ENCODE results near the gene POU2F1. TPM values are rescaled to one million over a fixed set of nuclear protein-coding genes. Genes with fewer than 3 reads are reported as not detected.

The POU2F1 gene
- total RNA-seq, 1 donor from 2014 or later, result 68.0 TPM

- H3K79me2 ChIP-seq (ENCODE audit: low read depth), result peaks cover 100% of the 10 kb centered on the region
- no peak overlapping the region for H3K9ac ChIP-seq
- no peak overlapping the region for H3K4me2 ChIP-seq
- Mint-ChIP-seq H3K27ac (no peak overlapping the region), H3K27me3 (ENCODE audit: insufficient read depth, low read depth) (peaks cover 2% of the 10 kb centered on the region), H3K36me3 (peaks cover 10% of the 10 kb centered on the region), H3K4me3 (no peak overlapping the region), H3K9me3 (no peaks in the 10 kb centered on the region), H3K4me1 (peaks cover 49% of the 10 kb centered on the region)
- no peak for TF ChIP-seq EZH2 (IDR thresholded peaks at IDR 0.05)
- no peak for TF ChIP-seq CTCF (IDR thresholded peaks at IDR 0.05)
- no peak for TF ChIP-seq EZH2phosphoT487 (IDR thresholded peaks at IDR 0.05)
- no peak overlapping the region for H3K27ac ChIP-seq
- H3K9me3 ChIP-seq (ENCODE audit: low read depth), result no peaks in the 10 kb centered on the region
- H3K4me1 ChIP-seq, result peaks cover 43% of the 10 kb centered on the region
- no peaks in the 10 kb centered on the region for H3K27me3 ChIP-seq
- no peaks in the 10 kb centered on the region for H3F3A ChIP-seq (ENCODE audit: low read depth)
- peaks cover 94% of the 10 kb centered on the region for H4K20me1 ChIP-seq (ENCODE audit: low read depth)
- DNase-seq (ENCODE audit: low spot score), result no peak
- H2AFZ ChIP-seq (replicated peaks), result no peak overlapping the region
- H3K36me3 ChIP-seq, result no peaks in the 10 kb centered on the region
- no peak overlapping the region for H3K4me3 ChIP-seq
Measured at GRCh38 chr1:167274061-167274460, 53.4 kb downstream of the POU2F1 start.

GRCh38 chr1:167276969-167277368 is 56.3 kb downstream of the POU2F1 start:
- Histone ChIP-seq H3K79me2 (ENCODE audit: low read depth) (peaks cover 100% of the 10 kb centered on the region), H2AFZ (replicated peaks) (no peak overlapping the region), H3K4me3 (no peak overlapping the region), H3F3A (ENCODE audit: low read depth) (no peaks in the 10 kb centered on the region), H3K9me3 (ENCODE audit: low read depth) (no peaks in the 10 kb centered on the region), H3K9ac (no peak overlapping the region), H3K27ac (no peak overlapping the region), H3K36me3 (no peaks in the 10 kb centered on the region), H4K20me1 (ENCODE audit: low read depth) (peaks cover 83% of the 10 kb centered on the region), H3K4me2 (no peak overlapping the region), H3K4me1 (peaks cover 20% of the 10 kb centered on the region), H3K27me3 (no peaks in the 10 kb centered on the region)
- H3K9me3 Mint-ChIP-seq, result no peaks in the 10 kb centered on the region
- H3K27me3 Mint-ChIP-seq (ENCODE audit: insufficient read depth, low read depth), result peaks cover 2% of the 10 kb centered on the region
- H3K4me3 Mint-ChIP-seq, result no peak overlapping the region
- peaks cover 12% of the 10 kb centered on the region for H3K36me3 Mint-ChIP-seq
- TF ChIP-seq EZH2 (IDR thresholded peaks at IDR 0.05) (no peak), EZH2phosphoT487 (IDR thresholded peaks at IDR 0.05) (no peak)
- no peak for DNase-seq (ENCODE audit: low spot score)
- peak overlapping the region; percentile 76 for H3K27ac Mint-ChIP-seq
- peaks cover 34% of the 10 kb centered on the region for H3K4me1 Mint-ChIP-seq

- peaks cover 14% of the 10 kb centered on the region for H3K36me3 Mint-ChIP-seq
- Histone ChIP-seq H3K4me2 (no peak overlapping the region), H2AFZ (replicated peaks) (no peak overlapping the region), H3K79me2 (ENCODE audit: low read depth) (peaks cover 100% of the 10 kb centered on the region), H3F3A (ENCODE audit: low read depth) (no peaks in the 10 kb centered on the region), H3K4me1 (peaks cover 4% of the 10 kb centered on the region), H3K27me3 (no peaks in the 10 kb centered on the region), H3K27ac (no peak overlapping the region), H3K9ac (no peak overlapping the region), H4K20me1 (ENCODE audit: low read depth) (peaks cover 72% of the 10 kb centered on the region), H3K9me3 (ENCODE audit: low read depth) (no peaks in the 10 kb centered on the region), H3K36me3 (no peaks in the 10 kb centered on the region), H3K4me3 (no peak overlapping the region)
- no peaks in the 10 kb centered on the region for H3K27me3 Mint-ChIP-seq (ENCODE audit: insufficient read depth, low read depth)
- DNase-seq (ENCODE audit: low spot score), result no peak
- H3K27ac Mint-ChIP-seq, result no peak overlapping the region
- peaks cover 9% of the 10 kb centered on the region for H3K9me3 Mint-ChIP-seq
- H3K4me3 Mint-ChIP-seq, result no peak overlapping the region
- peaks cover 22% of the 10 kb centered on the region for H3K4me1 Mint-ChIP-seq
- no peak for TF ChIP-seq CTCF (IDR thresholded peaks at IDR 0.05)
- no peak for TF ChIP-seq EZH2 (IDR thresholded peaks at IDR 0.05)
- TF ChIP-seq EZH2phosphoT487 (IDR thresholded peaks at IDR 0.05), result no peak
Measured at GRCh38 chr1:167278497-167278896, 57.8 kb downstream of the POU2F1 start.

- peaks cover 11% of the 10 kb centered on the region for H3K4me1 Mint-ChIP-seq
- TF ChIP-seq CTCF (IDR thresholded peaks at IDR 0.05) (no peak), EZH2phosphoT487 (IDR thresholded peaks at IDR 0.05) (no peak), EZH2 (IDR thresholded peaks at IDR 0.05) (no peak)
- no peaks in the 10 kb centered on the region for H3K27me3 Mint-ChIP-seq (ENCODE audit: insufficient read depth, low read depth)
- no peaks in the 10 kb centered on the region for H3K36me3 ChIP-seq
- H3K4me3 Mint-ChIP-seq, result no peak overlapping the region
- H3K9ac ChIP-seq, result no peak overlapping the region
- H4K20me1 ChIP-seq (ENCODE audit: low read depth), result peaks cover 57% of the 10 kb centered on the region
- H2AFZ ChIP-seq (replicated peaks), result no peak overlapping the region
- H3K27ac Mint-ChIP-seq, result no peak overlapping the region
- H3K27ac ChIP-seq, result no peak overlapping the region
- no peak overlapping the region for H3K4me2 ChIP-seq
- no peak for DNase-seq (ENCODE audit: low spot score)
- H3F3A ChIP-seq (ENCODE audit: low read depth), result no peaks in the 10 kb centered on the region
- no peaks in the 10 kb centered on the region for H3K27me3 ChIP-seq
- peaks cover 100% of the 10 kb centered on the region for H3K79me2 ChIP-seq (ENCODE audit: low read depth)
- H3K9me3 ChIP-seq (ENCODE audit: low read depth), result no peaks in the 10 kb centered on the region
- peaks cover 9% of the 10 kb centered on the region for H3K9me3 Mint-ChIP-seq
- H3K4me1 ChIP-seq, result peaks cover 6% of the 10 kb centered on the region
- H3K4me3 ChIP-seq, result no peak overlapping the region
- peaks cover 14% of the 10 kb centered on the region for H3K36me3 Mint-ChIP-seq
Measured at GRCh38 chr1:167280912-167281311, 60.2 kb downstream of the POU2F1 start.

Data from neural progenitor cell (in vitro differentiated cells).